Embryonic facial prominence (tissue), 1 donor: ENCODE measurements around the gene MRPS18B.

Experiments
- DNase-seq: peaks from one replicate; pipeline ENCODE4 v3.0.0-alpha.2; 2016; ENCODE audit errors: extremely low spot score

The MRPS18B gene

DNA sequence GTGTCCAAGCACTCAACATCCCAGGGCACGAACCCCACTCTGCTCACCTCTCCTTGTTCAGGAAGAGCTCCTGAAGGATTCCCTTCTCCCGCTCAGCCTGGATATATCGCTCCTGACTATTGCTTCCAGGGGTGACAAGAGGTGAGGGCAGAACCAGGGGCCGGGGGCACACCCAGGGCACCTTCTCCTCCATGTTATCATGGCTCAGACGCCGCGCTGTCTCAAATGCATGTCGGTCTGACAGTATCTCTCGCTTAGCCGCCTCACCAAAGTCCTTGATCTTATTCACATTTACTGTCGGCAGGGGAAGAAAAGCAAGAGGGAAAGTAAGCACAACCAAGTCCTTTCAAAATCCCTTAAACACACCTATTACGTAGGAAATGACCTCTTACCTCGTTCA is 13.7 kb upstream of the MRPS18B start:
- no peak for DNase-seq

DNA sequence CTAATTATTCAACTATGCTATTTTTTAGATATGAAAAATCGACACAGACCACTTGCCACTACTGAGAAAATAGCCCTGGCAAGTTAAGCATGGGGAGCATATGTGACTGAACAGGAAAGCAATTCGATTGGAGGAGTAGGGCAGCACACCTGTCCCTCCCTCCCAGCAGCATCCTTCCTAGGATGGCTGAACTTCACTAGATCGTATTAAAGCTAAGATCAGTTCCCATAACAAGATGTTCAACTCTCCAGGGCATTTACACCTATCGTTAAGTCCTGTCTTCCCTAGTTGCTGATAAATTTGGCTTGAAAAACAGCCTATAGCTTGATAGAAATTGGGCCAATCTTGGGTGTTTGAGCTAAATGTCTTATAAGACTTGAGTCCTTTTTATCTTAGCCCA is 7.6 kb upstream of the MRPS18B start:
- no peak for DNase-seq

DNA sequence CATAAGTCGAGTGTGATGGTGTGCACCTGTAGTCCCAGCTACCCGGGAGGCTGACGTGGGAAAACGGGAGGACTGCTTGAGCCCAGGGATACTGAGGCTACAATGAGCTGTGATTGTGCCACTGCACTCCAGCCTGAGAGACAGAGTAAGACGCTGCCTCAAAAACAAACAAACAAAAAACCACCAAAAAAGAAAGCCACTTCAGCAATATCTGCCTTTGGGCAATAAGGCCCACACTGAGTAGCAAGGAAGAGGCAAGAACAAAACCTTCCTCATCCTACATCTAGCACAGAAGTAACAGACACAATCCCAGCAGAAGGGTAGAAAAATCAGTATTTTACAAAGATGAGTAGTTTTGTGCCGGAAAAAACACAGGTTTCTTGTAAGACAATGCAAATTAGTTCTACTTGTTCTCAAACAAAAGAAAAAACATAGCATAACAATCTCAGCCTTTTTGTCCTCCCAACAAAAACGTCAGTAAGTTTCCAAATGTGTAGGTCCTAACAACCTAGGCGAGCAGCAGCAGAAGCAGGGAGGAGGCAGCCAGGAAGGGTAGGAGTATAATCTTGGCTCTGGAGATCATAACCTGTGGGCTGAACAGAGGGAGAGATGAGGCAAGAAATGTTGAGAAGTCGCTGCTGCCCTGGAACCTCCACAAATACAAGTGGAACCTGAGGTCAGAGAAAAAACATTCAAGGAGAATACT is 6.3 kb upstream of the MRPS18B start:
- DNase-seq, result no peak

DNA sequence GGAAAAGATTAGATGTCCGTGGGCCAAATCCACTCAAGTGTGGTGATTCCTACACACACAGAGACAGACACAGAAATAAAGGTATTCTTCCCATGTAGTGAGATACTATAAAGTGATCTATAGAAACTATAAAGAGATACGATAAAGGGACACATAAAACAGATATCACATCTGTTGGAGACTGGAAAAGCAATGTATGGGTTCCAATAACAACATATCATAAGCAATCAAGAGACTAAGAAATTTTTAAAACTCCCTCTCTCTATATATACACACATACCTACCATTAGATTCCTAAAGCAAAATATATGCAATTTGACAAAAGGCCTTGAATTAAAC is 5.8 kb upstream of the MRPS18B start:
- no peak for DNase-seq

DNA sequence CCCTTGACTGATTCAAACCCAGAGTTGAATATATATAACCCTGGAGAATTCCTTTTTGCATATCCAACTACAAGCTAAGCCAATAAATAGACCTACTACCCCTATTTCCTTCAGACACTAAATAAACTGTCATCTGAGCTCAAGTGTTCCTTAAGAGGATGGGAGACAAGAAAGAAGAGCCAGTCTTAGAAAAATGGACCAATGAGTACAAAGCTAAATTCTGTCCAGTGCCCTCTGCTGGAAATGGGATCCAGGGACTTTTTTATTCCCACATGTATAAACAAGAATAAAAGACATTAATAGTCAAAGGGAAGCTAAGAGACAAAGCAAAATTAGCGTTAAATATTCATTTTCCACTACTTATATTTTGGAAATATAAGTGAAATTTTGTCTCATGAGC is 5.4 kb upstream of the MRPS18B start:
- DNase-seq, result no peak

DNA sequence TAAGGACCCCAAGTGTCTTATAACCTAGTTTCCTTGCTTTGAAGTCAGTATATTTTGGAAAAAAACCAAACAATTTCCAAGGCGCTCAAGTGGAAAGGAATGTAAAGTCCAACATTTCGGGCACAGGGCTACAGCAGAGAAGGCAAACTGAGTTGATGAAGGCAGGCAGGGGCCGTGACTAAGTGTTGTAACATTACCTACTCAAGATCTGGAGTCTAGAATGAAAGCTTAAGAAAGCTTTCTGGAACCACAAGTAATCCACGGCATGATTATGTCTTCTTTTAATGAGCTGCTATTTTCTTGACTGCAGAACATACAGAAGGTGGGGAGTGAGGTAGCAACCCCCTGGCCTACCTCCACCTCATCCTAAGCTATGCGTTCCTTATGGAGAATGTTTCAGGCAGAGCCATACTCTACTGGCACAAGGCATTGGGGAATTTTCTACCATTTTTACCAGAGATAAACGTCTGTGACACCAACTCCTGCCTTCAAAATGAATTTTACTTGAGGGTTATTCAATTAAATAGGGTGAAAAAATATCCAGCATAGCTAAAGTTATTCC is 4.9 kb upstream of the MRPS18B start:
- DNase-seq, result no peak

DNA sequence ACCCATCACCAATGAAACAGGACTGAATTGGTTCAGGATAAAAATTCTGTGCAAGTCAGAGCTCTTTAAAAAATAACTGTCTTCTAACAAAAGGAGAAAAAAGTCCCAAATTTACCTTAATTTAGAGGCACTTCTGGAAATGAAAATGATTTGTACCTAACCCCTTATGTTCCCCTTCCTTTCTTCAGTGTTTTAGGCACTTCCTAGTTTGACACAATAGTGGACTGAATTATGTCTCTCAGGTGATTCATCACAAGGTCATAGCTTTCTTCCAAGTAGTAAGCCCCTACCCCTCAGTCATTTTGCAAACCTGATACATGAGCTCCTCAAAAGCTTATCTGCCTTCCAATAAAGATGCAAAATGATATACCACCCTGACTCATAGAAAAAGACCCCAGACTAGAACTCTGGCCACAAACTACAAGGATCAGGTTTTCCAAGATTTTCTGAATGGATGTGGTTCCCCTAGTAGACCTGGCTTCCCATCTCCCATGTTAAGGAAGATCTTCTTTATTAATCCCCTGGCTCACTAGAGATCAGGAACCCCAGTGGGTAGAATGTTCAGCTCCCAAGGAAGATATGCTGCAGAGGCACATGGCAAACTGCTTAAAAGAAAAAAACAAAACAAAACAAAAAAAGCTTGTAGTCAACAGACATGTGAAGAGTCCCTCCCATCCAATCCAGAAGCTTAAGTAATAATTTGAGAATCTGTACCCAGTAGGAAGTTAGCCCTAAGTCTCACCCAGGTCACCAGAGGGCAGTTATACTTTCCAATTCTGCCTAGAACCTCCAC is 4.2 kb upstream of the MRPS18B start:
- no peak for DNase-seq

DNA sequence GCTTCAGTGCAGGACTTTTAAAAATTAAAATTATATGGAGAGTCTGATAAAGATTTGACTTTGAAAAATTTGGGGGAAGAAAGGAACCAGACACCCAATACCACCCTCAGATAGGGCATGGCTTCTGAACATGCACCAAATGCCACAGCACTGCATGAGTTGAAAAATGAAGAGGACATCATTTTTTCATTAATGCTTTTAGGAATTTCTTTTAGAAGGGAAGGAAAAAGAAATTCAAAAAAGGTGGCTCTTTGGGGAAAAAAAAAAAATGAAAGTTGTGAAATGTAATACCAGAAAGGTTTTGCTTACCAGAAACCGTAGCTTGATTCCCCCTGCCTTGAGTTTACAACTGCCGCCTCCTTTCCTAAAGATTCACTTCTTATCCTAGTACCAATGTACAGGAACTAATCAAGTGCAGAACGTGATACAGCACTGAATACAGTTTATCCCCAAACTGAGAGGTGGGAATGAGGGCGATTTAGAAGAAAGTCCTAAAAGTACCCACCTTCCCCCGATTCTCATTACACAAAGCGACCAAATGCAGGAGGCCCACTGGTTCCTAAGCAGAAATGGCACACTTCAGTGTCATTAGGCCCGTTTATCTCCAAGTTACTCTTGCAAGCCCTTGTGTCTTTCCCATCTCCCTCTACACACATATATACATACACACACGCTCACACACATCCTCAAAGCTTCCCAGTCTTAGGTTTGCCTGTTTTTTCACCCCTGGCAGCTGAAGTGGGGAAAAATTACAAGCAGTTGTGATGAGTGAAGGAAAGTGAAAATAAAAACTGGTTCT is 3.4 kb upstream of the MRPS18B start:
- no peak for DNase-seq

DNA sequence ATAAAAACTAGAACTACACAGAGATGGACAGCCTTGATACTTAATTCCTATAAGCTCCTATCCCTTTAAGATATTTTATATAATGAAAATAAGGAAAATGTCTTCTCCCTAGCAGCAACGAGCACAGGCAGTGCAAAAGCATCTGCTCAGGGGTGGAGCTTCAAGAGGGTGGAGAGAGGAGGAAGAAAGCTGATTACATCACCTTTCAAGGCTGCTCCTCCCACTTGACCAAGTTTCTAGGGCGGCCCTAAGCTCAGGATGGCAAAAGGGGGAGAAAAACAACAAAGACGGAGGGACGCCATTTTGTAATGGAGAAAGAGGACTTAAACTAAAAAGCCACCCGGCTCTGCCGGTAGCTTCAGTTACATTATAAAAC is 2.8 kb upstream of the MRPS18B start:
- DNase-seq, result peak; percentile 99

DNA sequence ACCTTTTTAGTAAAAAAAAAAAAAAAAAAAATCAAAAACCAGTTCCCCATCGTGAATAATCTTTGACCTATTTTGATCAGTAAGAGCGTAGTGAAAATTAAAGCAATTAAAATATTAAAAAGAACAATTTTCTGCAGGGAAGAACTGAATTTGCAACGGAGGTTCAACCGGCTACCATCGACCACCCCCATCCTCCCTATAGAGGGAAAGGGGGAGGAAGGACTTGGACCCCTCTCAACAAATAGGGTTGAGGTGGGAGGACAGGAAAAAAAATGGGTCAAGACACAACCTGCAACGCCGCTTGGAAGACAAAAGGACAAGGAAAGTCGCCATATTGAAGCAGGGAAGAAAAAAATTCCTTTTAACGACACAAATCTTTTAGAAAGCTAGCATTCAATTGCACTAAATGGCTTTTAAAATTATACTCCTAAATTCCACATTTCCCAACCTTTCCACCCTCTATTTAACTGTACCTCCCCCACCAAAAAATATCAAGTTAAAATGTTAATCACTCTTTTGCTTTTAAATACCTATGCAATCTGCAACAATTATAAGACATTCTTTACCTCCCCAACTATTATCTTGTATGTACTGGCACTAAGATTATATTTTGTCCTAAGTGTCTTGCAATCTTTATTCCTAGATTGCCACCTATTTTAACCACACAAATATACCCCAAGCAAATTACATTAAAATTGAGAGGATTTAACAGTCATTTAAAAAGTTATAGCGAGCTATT is 2.3 kb upstream of the MRPS18B start:
- DNase-seq, result peak; percentile 89

DNA sequence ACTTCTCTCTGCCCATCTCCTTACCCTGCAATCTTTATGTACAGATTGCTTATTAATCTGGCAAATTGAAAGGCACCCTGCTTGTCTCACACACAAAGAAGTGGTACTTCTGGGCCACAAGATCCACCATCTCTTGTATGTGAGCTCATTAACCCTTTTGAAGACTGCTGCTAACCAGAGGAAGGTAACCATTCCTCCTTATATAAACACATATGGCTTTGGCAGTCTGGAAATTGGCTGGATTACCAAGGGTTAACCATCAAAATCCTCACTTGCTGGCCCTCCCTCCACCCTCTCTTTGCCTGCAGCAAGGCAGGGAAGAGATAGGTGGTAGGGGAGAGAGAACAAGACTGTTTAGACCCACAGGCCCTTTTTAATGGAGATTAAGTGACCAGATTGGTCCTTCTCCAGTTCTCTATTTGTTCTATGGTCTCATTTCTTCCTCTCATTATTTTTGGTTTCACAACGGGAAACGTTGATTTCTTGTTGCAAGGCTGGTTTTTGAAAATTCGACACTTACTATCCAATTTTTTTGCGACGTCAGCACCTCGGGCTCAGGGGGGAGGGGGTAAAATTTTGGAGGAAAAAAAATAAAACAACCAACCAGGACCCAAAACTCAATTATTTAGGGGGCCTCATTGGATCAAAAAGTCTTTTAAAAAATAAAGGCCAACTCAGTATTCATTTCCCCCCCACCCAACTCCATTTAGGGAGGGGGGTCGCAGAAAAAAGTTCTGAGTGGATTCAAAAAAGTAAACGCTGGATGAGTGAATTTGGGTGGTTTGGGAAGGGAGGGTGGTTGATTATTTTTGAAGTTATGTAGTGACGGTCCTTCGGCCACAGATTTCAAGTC is 1.5 kb upstream of the MRPS18B start:
- DNase-seq, result peak; percentile 78

DNA sequence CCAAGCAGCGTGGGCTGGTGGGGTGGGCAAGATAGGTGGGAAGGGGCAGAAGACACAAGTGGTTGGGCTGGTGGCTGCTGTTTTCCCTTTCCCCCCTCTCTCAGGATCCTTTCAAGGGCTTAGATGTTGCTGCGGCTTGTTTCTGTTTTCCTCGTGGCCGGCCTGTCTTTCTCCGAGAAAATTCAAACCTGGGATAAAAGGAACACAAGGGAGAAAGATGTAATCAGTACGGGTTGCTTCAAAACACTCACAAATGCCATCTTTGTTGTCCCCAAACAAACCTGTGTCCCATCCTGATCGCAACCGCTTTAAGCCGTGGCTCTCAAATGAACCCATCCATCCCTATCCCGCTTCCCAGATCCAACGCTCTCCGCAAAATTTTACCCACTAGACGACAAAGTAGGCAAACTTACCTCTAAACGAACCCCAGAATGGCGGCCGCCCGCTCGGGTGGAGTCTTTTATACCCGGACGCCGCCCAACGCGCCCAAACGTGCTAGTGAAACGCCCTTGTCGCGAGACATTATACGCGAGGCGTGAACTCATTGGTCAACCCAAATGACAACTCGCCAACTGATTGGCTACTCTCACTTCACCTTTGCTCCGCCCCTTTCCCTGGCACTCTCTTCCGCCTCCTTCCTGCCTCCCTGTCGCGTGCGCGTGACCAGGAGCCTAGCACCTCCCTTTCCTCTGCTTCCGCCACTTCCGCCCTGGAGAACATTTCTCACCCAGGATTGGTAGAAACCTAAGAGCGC is 652 bp upstream of the MRPS18B start, which contains the start of gene PPP1R10:
TSS of gene PPP1R10 (minus strand) at position 433 of the 754 bp plus-strand sequence. CDS start 7,299 bp downstream, outside the sequence.
- DNase-seq, result peak; percentile 100

DNA sequence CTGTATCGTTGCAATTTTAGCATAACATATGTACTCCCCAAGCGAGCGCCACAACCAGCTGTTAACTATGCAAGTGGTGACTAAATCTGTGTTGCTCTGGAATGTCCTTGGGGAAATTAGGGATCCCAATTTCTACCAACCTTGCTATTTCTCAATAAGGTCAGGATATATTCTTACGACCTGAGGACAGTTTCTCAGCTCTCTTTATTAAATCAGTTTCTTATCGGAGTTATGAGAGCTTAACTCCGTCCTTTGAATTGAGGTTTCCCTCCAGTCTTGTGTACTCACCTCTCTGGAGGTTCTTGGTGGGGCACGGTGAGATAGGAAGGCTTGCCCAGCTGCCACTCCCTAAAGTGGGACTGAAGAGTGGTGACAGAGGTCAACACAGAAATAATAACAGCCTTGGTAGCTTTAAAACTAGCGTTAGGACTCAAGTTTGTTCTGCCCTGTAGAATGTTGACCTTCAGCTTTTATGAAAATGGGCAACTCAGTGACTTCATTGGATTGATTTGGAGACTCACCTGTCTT is 694 bp downstream of the MRPS18B start:
- DNase-seq, result no peak

DNA sequence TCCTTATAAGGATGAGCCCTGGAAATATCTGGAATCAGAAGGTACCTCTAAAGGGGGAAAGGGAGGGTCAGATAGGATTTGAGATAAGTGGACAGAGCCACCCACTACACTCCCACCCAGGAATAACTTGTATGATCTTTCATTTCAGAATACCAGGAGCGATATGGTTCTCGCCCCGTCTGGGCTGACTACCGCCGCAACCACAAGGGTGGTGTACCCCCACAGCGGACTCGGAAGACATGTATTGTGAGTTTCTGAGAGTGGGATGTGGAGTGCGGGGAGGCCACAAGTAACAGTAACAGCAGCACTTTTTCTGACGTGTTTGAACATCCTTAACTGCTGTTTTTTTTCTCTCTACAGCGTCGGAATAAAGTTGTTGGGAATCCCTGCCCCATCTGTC is 1.9 kb downstream of the MRPS18B start:
- DNase-seq, result no peak

DNA sequence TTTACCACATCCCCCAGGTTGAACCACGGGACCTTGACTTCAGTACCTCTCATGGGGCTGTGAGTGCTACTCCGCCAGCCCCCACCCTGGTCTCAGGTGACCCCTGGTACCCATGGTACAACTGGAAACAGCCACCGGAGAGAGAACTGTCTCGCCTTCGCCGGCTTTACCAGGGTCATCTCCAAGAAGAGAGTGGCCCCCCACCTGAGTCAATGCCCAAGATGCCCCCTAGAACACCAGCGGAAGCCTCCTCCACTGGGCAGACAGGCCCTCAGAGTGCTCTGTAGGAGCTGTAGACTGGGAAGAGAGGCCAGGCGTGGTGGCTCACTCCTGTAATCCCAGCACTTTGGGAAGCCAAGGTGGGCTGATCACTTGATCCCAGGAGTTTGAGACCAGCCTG is 7.9 kb downstream of the MRPS18B start:
- DNase-seq, result no peak

DNA sequence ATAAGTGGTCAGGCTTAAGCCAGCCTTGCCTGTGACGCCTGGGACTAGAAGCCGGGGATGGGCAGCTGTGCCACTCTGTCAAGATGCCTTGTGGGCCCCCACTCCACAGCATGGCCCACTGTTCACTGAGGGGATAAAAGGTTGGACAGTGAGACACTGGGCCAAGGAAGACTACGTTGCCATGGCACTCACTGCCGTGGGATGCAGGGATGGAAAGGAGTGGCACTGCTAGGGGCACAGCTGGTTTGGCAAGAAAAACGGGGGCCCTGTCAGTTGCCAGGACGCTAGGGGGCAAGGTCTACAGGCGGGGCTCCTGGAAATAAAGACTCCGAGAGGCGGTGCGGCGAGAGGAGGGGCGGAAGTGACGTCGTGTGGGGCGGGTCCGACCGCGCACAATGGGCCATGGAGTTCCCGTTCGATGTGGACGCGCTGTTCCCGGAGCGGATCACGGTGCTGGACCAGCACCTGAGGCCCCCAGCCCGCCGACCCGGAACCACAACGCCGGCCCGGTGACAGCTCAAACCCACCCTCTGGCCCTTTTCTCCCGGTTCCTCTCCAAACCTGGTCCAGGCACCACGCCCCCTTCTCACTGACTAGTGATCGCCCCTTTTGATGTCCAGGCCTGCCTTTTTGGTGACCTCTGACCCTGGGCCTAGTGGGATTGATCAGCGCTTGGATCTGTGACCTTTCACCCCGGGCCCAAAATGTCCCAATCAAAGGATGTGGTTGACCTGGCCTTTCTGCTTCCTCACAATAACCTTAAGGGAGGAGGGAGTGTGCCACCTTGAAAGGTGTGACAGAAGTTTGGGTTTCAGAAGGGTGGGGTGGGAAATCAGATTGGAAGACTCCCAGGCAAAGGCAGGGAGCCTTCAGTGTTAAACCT is 9.1 kb downstream of the MRPS18B start, which contains the start of gene ATAT1:
TSS of gene ATAT1 (plus strand) at position 391 of the 883 bp plus-strand sequence.
- DNase-seq, result peak; percentile 89

DNA sequence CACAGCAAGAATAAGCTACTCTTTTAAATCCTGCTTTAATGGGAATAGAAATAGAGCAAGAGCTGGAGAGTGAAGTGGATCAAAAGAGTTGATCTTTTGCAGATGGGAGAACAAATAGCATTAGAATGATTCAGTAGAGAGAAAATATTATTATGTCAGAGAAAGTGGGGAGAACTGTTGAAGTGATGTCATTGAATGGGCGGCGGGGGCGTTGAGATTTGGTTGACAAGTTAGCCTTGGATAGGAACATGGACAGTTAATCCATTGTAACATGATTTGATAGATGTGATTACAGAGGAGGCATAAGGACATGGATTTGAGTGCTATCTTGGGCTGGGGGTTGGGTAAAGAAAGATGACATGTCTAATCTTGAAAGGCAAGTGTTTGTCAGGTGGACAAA is 18.2 kb downstream of the MRPS18B start:
- no peak for DNase-seq

DNA sequence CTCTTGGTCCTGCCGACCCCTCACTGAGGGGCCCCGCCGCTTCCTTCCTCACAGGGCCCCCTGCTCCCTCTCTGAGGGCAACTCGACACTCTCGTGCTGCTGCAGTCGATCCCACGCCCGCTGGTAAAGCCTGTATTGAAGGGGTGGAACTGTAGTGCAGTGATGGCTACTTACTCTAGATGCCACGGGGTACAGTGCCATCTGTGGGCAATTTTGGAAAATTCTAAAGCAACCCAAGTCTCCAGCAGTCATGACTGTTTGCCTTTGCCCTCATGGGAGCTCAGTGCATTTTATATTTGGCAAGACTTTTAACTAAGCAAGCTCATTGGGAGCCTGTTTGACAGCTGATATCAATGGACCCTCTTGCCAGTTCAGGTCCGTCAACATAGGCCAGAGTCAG is 22.8 kb downstream of the MRPS18B start:
- DNase-seq, result no peak

DNA sequence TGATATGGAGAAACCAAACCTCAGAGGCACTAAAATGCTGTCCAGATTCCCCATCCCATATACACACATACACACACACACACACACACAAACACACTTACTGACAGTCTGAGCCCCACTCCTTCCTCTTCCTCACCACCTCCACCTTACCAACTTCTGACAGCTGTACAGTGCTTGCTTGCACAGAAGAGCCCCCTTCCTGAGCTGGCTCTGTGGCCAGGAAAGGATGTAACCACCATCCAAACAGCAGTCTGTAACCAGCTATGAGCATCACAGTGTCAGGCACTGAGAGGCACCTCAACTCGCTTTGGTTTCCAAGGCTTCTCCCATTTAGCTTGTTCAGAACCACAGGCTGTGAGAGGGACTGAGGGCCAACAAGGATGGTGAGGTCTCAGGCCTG is 23.4 kb downstream of the MRPS18B start:
- no peak for DNase-seq
